Erythroblast (primary cell): ENCODE measurements around the gene C19orf81.

Experiments
- GATA1 ChIP-seq: IDR thresholded peaks from 2 replicates; pipeline ENCODE4 v1.6.1; 2011; ENCODE audit warnings: low read depth, mild to moderate bottlenecking, control low read depth, low read length, moderate library complexity
- POLR2A ChIP-seq: IDR thresholded peaks from 2 replicates; pipeline ENCODE4 v1.6.1; 2011; ENCODE audit warnings: mild to moderate bottlenecking, low read length

GRCh38 chr19:50601407-50602088 lies 47.7 kb upstream of the C19orf81 start:
- TF ChIP-seq POLR2A (no peak), GATA1 (no peak)
